Measurements from ENCODE around the gene PPP1R27. TPM values are rescaled to one million over a fixed set of nuclear protein-coding genes. Genes with fewer than 3 reads are reported as not detected.

Gene PPP1R27, protein sequence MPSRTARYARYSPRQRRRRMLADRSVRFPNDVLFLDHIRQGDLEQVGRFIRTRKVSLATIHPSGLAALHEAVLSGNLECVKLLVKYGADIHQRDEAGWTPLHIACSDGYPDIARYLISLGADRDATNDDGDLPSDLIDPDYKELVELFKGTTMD
- 0.12 to 0.99 TPM in 2 of 3 replicates, not detected in the other for polyA plus RNA-seq
- polyA plus RNA-seq (2011; ENCODE audit: low read depth), result not detected
- polyA plus RNA-seq (2011; cell fraction: cytosol; rRNA removed), result 0.10 and 0.11 TPM in 2 replicates
- 1.2 and 1.3 TPM in 2 replicates for polyA plus RNA-seq (2011; cell fraction: nucleus; rRNA removed)
- polyA plus RNA-seq (2012; ENCODE audit: low replicate concordance), result 0.15 and 1.3 TPM in 2 replicates
- polyA minus RNA-seq, result not detected in 3 replicates
- not detected for polyA minus RNA-seq (2011; cell fraction: cytosol; rRNA and poly(A)+ RNA removed)
- polyA minus RNA-seq (2011; cell fraction: nucleus; rRNA and poly(A)+ RNA removed), result not detected in 2 replicates

DNA sequence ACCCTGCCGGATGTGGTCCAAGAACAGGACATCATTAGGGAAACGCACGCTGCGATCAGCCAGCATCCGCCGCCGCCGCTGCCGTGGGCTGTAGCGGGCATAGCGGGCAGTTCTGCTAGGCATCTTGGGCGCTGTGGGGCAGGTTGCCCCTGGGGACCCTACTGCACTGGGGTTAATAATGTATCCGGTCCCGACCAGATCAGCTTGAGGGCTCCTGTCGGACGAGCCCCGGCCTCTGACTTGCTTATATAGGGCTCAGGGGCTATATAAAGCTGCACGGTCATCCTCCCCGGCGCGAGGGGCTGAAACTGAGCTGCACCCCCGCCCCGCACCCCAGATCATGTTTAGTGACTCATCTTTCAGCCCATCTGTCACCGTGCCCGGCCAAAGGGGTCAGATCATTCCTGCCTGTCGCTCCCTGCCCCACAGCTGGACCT is at the start of gene PPP1R27:
PPP1R27 (minus strand) TSS at position 220 of the 437 bp plus-strand sequence; CDS start at position 123, 97 bp downstream.
- H3K79me2 ChIP-seq (ENCODE audit: control insufficient read depth, insufficient read depth, low read length), result peaks cover 2% of the 10 kb centered on the region
- peak within 1 kb of the TSS; percentile 89 for H3K27ac ChIP-seq (ENCODE audit: control insufficient read depth, insufficient read depth, low read length)
- peaks cover 14% of the 10 kb centered on the region for H3K4me1 ChIP-seq (ENCODE audit: control insufficient read depth, extremely low read depth, insufficient read depth, low read length)
- no peaks in the 10 kb centered on the region for H3K9me1 ChIP-seq (ENCODE audit: control insufficient read depth, extremely low read depth, insufficient read depth, low read length)
- peak within 1 kb of the TSS; percentile 94 for H3K4me2 ChIP-seq (ENCODE audit: control insufficient read depth, extremely low read depth, insufficient read depth, low read depth, low read length)
- DNase-seq (ENCODE audit: low read depth, low spot score) (no peak), FAIRE-seq (no peak)
- H3K27me3 ChIP-seq (ENCODE audit: control insufficient read depth, extremely low read depth, insufficient read depth, low read length), result no peaks in the 10 kb centered on the region
- dilution Hi-C loops (cut with MboI; ENCODE audit: extremely low pct_ligation_motif_present, low sequenced_read_pairs), result no loop called here
- H3K4me3 ChIP-seq (ENCODE audit: control insufficient read depth in 2 of 3, extremely low read depth in 1 of 3, insufficient read depth in 2 of 3, low read depth in 1 of 3, low read length in 3 of 3), result peak within 1 kb of the TSS; percentile 66 to 79 (median 68)
- TF ChIP-seq, protein P1, sequence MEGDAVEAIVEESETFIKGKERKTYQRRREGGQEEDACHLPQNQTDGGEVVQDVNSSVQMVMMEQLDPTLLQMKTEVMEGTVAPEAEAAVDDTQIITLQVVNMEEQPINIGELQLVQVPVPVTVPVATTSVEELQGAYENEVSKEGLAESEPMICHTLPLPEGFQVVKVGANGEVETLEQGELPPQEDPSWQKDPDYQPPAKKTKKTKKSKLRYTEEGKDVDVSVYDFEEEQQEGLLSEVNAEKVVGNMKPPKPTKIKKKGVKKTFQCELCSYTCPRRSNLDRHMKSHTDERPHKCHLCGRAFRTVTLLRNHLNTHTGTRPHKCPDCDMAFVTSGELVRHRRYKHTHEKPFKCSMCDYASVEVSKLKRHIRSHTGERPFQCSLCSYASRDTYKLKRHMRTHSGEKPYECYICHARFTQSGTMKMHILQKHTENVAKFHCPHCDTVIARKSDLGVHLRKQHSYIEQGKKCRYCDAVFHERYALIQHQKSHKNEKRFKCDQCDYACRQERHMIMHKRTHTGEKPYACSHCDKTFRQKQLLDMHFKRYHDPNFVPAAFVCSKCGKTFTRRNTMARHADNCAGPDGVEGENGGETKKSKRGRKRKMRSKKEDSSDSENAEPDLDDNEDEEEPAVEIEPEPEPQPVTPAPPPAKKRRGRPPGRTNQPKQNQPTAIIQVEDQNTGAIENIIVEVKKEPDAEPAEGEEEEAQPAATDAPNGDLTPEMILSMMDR (optimal IDR thresholded peaks at IDR 0.05 in 1 of 3, IDR thresholded peaks at IDR 0.05 in 1 of 3, conservative IDR thresholded peaks at IDR 0.05 in 1 of 3; ENCODE audit: extremely low read depth in 1 of 3, insufficient read depth in 2 of 3, low read length in 3 of 3), result no peak
- no peak for TF ChIP-seq EZH2 (IDR thresholded peaks at IDR 0.05; ENCODE audit: low read length)
- H3K36me3 ChIP-seq (ENCODE audit: control insufficient read depth in 2 of 2, extremely low read depth in 1 of 2, insufficient read depth in 2 of 2, low read length in 2 of 2), result peaks cover 0 to 3% of the 10 kb centered on the region in 2 experiments
- no peaks in the 10 kb centered on the region for H4K20me1 ChIP-seq (ENCODE audit: control insufficient read depth, extremely low read depth, insufficient read depth, low read length)
- no peak within 1 kb of the TSS for H2AFZ ChIP-seq (ENCODE audit: control insufficient read depth, low read length)
- no peaks in the 10 kb centered on the region for H3K9me3 ChIP-seq (ENCODE audit: control insufficient read depth, low read depth, low read length)
- peak within 1 kb of the TSS; percentile 93 for H3K9ac ChIP-seq (ENCODE audit: control insufficient read depth, extremely low read depth, insufficient read depth, low read length)

DNA sequence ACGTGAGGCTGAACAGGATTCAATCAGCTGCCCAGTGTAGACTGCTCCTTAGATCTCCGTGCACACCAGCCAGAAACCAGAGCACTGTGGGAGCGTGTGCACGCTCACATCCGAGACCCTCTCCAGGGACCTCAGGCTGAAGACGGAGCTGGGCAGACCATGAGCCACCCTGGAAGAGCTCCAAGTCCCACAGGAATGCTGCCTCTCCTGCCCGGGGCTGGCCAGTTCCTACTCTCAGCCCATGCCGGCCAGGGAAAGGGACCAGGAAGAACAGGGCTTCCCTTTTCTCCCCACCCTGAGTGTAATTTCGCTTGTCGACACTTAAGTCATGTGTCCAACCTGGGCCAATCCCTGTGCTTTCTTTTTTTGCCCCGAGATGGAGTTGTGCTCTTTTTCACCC is 49.7 kb upstream of the PPP1R27 start:
- DNase-seq (ENCODE audit: low read depth, low spot score) (no peak), FAIRE-seq (no peak)
- TF ChIP-seq, protein P1 (optimal IDR thresholded peaks at IDR 0.05 in 1 of 3, IDR thresholded peaks at IDR 0.05 in 1 of 3, conservative IDR thresholded peaks at IDR 0.05 in 1 of 3; ENCODE audit: extremely low read depth in 1 of 3, insufficient read depth in 2 of 3, low read length in 3 of 3), result no peak
- TF ChIP-seq EZH2 (IDR thresholded peaks at IDR 0.05; ENCODE audit: low read length), result no peak
- peaks cover 34 to 44% of the 10 kb centered on the region in 2 experiments for H3K36me3 ChIP-seq (ENCODE audit: control insufficient read depth in 2 of 2, extremely low read depth in 1 of 2, insufficient read depth in 2 of 2, low read length in 2 of 2)
- H3K79me2 ChIP-seq (ENCODE audit: control insufficient read depth, insufficient read depth, low read length), result peaks cover 38% of the 10 kb centered on the region
- H3K27ac ChIP-seq (ENCODE audit: control insufficient read depth, insufficient read depth, low read length), result no peak overlapping the region
- no peak overlapping the region for H2AFZ ChIP-seq (ENCODE audit: control insufficient read depth, low read length)
- H3K4me2 ChIP-seq (ENCODE audit: control insufficient read depth, extremely low read depth, insufficient read depth, low read depth, low read length), result no peak overlapping the region
- no peaks in the 10 kb centered on the region for H3K9me1 ChIP-seq (ENCODE audit: control insufficient read depth, extremely low read depth, insufficient read depth, low read length)
- no peaks in the 10 kb centered on the region for H4K20me1 ChIP-seq (ENCODE audit: control insufficient read depth, extremely low read depth, insufficient read depth, low read length)
- H3K9ac ChIP-seq (ENCODE audit: control insufficient read depth, extremely low read depth, insufficient read depth, low read length), result no peak overlapping the region
- dilution Hi-C loops (cut with MboI; ENCODE audit: extremely low pct_ligation_motif_present, low sequenced_read_pairs), result no loop called here
- no peaks in the 10 kb centered on the region for H3K9me3 ChIP-seq (ENCODE audit: control insufficient read depth, low read depth, low read length)
- H3K4me3 ChIP-seq (ENCODE audit: control insufficient read depth in 2 of 3, extremely low read depth in 1 of 3, insufficient read depth in 2 of 3, low read depth in 1 of 3, low read length in 3 of 3), result no peak overlapping the region
- peaks cover 4% of the 10 kb centered on the region for H3K4me1 ChIP-seq (ENCODE audit: control insufficient read depth, extremely low read depth, insufficient read depth, low read length)
- no peaks in the 10 kb centered on the region for H3K27me3 ChIP-seq (ENCODE audit: control insufficient read depth, extremely low read depth, insufficient read depth, low read length)

All from keratinocyte (primary cell).